Left forelimb (tissue), 1 donor: ENCODE results near the gene NAPB.

Source experiments
- DNase-seq: peaks from one replicate; pipeline ENCODE4 v3.0.0-alpha.2; 2018; ENCODE audit warnings: low spot score

Gene NAPB

DNA sequence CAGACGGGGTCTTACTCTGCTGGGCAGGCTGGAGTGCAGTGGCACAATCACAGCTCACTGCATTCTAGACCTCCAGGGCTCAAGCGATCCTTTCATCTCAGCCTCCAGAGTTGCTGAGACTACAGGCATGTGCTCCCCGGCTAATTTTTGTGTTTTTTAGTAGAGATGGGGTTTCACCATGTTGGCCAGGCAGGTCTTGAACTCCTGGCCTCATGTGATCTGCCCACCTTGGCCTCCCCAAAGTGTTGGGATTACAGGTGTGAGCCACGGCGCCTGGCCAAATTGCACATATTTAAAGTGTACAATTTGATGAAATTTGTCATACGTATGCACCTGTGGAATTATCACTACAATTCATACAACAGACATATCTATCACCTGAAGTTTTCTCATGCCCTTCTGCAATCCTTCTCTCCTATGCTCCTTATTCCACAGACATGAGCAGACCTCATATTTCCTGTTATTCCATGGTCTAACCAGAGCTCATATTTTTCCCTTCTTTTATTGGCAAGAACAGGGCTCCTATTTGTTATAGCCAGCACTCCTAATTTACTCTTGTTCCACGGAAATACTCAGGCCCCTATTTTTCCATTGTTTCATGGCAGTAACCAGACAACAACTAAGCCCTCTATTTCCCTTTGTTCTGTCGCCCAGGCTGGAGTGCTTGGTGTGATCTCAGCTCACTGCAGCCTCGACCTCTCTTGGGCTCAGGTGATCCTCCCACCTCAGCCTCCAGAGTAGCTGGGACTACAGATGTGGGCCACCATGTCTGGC is 16.0 kb upstream of the NAPB start:
- no peak for DNase-seq

DNA sequence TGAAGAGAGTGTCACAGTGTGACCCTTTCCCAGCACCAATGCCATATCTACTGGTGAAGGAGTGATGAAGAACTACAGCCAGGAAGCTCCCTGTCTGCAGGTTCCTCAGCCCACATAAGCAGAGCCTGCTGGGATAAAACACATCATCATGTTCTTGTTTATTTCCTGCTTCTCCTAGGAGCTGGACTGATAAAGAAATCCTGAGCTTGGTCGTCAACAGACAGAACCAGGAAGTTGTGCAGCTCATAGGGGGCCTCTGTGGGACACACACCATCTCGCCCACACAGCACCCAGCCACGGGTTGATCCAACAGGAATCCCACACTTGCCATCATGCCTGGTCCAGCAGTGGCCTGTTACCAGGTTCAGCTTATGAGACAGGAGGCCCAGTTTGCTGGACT is 15.4 kb upstream of the NAPB start:
- DNase-seq, result no peak

GRCh38 chr20:23435626-23436539 is 14.6 kb upstream of the NAPB start:
- no peak for DNase-seq

DNA sequence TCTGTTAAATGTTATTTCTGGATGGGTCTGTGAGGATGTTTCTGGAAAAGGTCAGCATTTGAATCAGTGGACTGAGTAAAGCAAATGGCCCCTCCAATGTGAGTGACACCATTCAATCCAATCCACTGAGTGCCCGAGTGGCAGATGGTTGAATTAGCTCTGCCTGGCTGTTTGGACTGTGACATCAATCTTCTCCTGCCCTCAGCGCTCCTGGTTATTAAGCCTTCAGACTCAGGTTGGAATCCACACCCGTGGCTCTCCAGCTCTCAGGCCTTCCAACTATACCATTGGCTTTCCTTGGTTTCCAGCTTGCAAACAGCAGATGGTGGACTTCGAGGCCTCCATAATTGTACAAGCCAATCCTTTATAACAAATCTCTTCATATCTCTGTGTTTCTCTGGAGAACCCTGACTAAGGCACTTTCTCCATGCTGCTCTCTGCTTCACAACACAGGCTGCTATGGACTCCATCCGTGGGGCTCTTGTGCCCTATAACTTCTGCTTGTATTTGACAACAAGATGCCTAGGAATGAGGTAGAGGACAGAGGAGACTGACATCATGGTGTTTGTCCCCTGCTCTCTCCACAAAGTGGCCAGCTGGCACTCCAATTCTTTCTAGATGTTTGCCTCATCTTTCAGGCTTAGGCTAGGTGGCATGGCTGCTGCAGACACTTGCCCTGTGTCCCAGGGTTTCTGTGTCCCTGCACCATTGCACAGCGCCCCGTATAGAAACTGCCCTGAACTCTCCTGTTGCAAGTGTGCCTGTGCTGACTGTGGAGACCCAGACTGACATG is 13.4 kb upstream of the NAPB start:
- DNase-seq, result no peak

- no peak for DNase-seq
Observed at GRCh38 chr20:23433628-23434027, 12.3 kb upstream of the NAPB start.

DNA sequence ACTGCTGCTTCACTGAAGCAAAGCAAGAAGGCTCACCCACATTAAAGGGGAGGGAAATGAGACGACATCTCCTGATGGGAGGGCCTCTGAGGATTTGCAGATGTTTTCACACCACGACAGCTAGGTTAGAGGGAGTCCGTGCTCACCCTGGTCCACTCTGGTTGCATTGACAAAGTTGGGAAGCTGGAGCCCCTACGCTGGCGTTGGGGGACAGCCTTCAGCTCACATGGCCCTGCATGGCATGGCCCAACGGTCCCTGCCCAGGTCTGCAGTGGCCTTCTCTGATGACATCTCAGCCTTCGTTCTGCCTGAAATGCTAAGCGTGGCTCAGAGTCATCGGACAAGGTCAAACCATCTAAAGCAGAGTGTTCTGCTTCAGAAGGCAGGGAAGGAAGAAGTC is 3.8 kb upstream of the NAPB start:
- no peak for DNase-seq

- DNase-seq, result no peak
Observed at GRCh38 chr20:23419995-23420901, 1.0 kb downstream of the NAPB start.

GRCh38 chr20:23419657-23419994 is 1.7 kb downstream of the NAPB start:
- no peak for DNase-seq

GRCh38 chr20:23417861-23418260 is 3.4 kb downstream of the NAPB start:
- DNase-seq, result no peak

- no peak for DNase-seq
Observed at GRCh38 chr20:23415959-23416583, 5.2 kb downstream of the NAPB start.

DNA sequence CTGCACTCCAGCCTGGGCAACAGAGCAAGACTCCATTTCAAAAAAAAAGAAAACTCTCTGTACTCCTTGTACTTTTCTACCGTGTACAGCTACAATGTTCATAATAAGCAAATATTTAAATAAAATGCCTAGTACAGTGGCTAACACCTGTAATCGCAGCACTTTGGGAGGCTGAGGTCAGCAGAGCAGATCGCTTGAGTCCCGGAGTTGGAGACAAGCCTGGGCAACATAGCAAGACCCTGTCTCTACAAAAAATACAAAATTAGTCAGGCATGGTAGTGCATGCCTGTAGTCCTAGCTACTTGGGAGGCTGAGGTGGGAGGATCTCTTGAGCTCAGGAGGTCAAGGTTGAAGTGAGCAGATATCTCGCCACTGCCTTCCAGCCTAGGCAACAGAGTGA is 5.7 kb downstream of the NAPB start:
- DNase-seq, result no peak

DNA sequence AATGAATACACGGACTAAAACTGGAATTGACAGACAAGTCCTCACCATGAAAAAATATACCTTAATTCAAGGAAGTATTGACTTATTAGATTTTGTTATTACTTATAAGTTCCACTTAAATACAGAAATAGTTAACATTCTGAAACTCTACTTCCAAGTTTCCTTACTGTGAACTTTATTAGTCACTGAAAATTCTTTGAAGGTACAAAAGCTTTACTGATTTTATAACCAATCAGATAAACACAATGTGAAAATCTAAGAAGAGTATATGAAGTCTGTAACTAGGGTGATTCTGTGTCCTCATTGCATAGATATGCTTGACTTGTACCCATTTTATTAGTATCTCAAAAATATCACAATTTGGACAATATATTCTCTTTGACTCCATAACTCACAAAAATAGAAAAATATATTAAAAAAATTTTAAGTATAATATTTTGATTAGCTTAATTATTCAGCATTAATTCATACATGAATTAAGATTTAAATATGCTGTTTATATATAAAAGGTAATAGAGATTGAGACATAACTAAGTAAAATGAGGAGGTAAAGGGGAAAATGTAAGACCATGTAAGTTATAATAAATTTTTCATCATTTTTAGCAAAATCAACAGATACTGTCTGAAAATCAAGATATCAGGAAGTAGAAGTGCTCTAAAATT is 6.6 kb downstream of the NAPB start:
- no peak for DNase-seq

DNA sequence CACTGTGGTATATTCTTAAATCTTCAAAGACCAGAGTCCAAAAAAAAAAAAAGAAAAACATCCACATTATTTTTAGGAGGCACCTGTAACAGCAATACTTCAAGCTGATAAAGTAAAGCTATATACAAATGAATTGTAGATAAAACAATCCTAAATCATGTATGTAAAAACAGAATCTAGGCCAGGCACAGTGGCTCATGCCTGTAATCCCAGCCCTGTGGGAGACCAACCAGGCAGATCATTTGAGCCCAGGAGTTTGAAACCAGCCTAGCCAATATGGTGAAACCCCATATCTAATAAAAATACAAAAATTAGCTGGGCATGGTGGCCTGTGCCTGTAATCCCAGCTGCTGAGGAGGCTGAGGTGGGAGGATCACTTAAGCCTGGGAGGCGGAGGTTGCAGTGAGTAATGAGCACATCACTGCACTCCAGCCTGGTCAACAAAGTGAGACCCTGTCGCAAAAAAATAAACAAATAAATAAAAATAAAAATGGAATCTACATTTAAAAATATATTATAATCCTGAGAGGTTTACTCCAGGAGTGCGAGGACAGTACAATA is 7.3 kb downstream of the NAPB start:
- DNase-seq, result no peak

- no peak for DNase-seq
Observed at GRCh38 chr20:23412026-23412425, 9.3 kb downstream of the NAPB start.

GRCh38 chr20:23410916-23411695 is 10.2 kb downstream of the NAPB start:
- no peak for DNase-seq

GRCh38 chr20:23409800-23410199 is 11.5 kb downstream of the NAPB start:
- DNase-seq, result no peak

GRCh38 chr20:23408957-23409356 is 12.3 kb downstream of the NAPB start:
- DNase-seq, result no peak

- DNase-seq, result no peak
Observed at GRCh38 chr20:23407781-23408464, 13.4 kb downstream of the NAPB start.

DNA sequence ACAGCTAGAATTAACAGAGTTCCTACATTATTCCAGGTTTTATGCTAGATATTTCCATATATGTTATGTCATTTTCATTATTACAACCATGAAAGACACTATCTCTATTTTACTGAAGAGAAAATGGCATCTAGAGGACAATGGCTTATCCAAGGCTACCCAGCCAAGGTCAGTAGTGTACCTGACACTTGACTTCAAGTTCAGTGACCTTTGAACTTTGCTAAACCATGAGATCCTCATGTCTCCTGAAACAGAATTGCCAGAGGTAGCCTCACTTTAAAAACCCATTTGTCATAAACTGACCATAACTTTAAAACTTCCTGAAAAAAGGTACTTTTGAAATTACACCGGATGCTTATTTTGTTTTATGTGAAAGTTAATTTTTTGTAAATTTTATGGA is 14.4 kb downstream of the NAPB start:
- DNase-seq, result no peak
